SU-DHL-6 (cell line): ENCODE data around the gene WFDC1.

Experiments used
- EZH2phosphoT487 ChIP-seq: fragments of 200-600 bp; sonication (generic), shearing (Covaris generic); conservative IDR thresholded peaks from 2 replicates; pipeline ENCODE4 v1.6.1; 2018; ENCODE audit warnings: mild to moderate bottlenecking, antibody characterized with exemption, low read length, moderate library complexity, mixed read lengths
- TF ChIP-seq, protein P1 (sequence below): fragments of 200-600 bp; sonication (generic); IDR thresholded peaks from one replicate; pipeline ENCODE4 v1.5.1; 2017; ENCODE audit warnings: antibody characterized with exemption, mild to moderate bottlenecking, low read length, moderate library complexity; ENCODE audit not compliant: insufficient read depth, poor library complexity, severe bottlenecking

DNA sequence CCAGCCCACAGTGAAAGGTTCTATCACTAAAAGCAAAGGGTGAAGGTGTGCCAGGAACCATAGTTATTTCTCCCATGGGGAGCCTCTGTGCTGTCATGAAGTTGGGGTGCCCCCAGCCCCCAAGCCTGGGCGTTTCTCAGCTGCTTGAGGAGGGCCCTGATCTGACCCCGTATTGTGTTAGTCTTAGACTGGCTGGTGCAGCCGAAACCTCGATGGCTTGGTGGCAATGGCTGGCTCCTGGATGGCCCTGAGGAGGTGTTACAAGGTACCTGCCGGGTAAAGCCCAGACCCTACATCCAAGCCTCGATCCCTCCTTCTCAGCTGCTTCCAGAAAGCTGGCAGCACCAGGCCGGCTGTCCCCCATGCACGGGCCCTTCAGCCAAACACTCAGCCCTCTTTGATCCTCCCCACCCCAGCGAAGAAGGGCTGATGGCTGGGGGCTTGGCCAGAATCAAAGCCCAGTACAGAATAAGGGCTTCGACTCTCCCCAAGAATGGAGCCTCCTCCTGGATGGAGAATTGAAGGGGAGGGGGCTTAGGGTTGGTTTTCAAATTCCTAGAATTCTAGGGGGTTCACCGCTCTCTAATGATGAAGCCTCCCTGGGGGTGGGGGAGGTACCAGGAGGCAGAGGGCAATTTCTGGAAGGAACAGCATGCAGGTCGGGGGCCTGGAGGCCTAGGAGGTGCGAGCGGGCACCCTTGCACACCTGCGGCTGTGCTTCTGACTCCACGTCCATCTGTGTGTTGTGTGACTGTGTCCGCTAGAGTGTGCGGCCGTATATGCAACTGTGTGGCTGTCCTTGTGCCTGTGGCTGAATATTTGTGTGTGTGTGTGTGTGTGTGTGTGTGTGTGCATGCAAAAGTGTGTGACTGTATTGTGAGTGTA lies 23.7 kb downstream of the WFDC1 start:
- TF ChIP-seq, protein P1, sequence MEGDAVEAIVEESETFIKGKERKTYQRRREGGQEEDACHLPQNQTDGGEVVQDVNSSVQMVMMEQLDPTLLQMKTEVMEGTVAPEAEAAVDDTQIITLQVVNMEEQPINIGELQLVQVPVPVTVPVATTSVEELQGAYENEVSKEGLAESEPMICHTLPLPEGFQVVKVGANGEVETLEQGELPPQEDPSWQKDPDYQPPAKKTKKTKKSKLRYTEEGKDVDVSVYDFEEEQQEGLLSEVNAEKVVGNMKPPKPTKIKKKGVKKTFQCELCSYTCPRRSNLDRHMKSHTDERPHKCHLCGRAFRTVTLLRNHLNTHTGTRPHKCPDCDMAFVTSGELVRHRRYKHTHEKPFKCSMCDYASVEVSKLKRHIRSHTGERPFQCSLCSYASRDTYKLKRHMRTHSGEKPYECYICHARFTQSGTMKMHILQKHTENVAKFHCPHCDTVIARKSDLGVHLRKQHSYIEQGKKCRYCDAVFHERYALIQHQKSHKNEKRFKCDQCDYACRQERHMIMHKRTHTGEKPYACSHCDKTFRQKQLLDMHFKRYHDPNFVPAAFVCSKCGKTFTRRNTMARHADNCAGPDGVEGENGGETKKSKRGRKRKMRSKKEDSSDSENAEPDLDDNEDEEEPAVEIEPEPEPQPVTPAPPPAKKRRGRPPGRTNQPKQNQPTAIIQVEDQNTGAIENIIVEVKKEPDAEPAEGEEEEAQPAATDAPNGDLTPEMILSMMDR: no peak
- TF ChIP-seq EZH2phosphoT487: no peak
